ENCODE measurements around the gene TANK. TPM values are rescaled to one million over a fixed set of nuclear protein-coding genes. Genes with fewer than 3 reads are reported as not detected.
A peak's percentile ranks its signal among the peaks of the same experiment; 100 is the strongest.
"Not testable (repeated sequence)": the region's sequence is repeated elsewhere in the genome, so short reads cannot be mapped to it uniquely, and the experiment has no call there.

The TANK gene
- total RNA-seq, 2 experiments from 2014 or later, result 118 to 126 TPM

DNA sequence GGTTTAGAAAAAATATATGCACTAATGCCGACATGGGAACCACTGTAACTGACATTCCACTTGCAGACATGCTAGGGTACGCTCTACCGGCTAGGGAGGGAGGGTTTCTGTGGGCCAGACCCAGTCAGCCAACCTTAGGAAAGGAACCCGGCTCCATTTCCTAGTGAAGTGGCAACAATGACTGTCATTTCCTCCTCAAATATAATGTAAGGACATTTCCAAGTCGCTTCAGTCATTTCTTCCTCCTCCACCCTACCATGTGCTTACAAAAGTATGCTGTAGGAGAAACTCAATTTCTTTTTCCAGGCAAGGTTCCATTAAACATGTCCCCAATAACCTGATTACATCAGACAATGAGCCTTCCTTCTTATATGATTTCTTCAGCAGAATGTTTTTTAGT is 83.7 kb downstream of the TANK start:
- no peaks in the 10 kb centered on the region for H3K27me3 Mint-ChIP-seq
- DNase-seq, result no peak
- H3K4me1 Mint-ChIP-seq, result peaks cover 45% of the 10 kb centered on the region
- peak overlapping the region; percentile 81 for H3K27ac Mint-ChIP-seq
- ChIA-PET CTCF (interaction anchor here (1.2 to 3.3 kb wide), 3 partner anchors 20 to 65 kb away, joined by 3 to 16 read pairs (median 3); partner anchors contain the start of gene PSMD14), POLR2A (interaction anchor here (1.0 to 3.6 kb wide), 6 partner anchors 12 to 83 kb away, joined by 3 to 24 read pairs (median 6); partner anchors contain the start of gene PSMD14)
- no peaks in the 10 kb centered on the region for H3K9me3 Mint-ChIP-seq
- peak overlapping the region; percentile 81 for H3K4me3 Mint-ChIP-seq
- H3K36me3 Mint-ChIP-seq (ENCODE audit: low read depth), result peaks cover 10% of the 10 kb centered on the region

DNA sequence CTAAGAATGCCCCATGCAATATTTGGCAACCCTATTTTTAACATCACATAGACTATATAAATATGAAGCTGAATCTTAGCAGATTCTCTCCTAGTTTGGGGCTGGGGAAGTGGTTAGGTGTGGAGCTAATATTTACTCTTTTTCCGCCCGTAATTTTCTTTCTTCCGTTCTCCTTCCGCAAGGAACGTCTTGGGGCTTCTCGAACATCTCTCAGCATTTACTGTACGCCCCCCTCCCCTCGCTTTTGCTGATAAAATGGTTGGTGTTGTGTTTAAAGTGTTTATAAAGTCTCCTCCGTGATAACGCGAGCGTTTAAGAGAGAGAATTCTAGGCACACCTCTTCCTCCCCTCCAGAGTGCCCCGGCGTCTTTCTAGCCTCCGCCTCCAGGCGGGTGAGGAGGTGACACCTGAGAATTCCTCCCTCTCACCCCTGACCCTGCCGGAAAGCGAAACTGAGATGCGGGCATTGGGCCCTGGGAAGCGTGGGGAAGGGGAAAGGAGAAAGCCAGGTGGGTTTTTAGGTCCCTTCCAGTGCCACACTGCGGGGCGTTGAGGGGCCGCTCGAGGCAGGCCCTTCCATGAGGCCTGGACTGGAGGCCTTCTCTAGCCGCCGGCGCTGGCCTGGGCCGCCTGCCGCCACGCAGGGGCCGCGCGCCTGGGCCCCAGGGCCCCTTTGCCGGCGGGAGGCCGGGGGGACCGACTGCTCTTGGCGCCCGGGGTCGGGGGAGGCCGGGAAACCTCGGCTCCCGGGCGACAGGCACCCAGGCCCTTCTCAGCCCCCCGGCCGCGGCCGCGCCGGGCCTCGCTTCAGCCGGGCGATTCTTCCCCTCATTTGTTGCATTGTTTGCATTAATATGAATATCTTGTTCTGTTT is 84.4 kb downstream of the TANK start:
- peaks cover 45% of the 10 kb centered on the region for H3K4me1 Mint-ChIP-seq
- peak overlapping the region; percentile 81 for H3K27ac Mint-ChIP-seq
- not testable (repeated sequence) for H3K36me3 Mint-ChIP-seq (ENCODE audit: low read depth); H3K27me3 Mint-ChIP-seq; H3K9me3 Mint-ChIP-seq
- CTCF ChIA-PET, result interaction anchor here (1.2 to 3.3 kb wide), 4 partner anchors 21 to 64 kb away, joined by 3 to 16 read pairs (median 6); partner anchors contain the start of gene PSMD14
- DNase-seq, result peak; percentile 75
- POLR2A ChIA-PET, result interaction anchor here (1.0 to 3.6 kb wide), 5 partner anchors 12 to 64 kb away, joined by 4 to 24 read pairs (median 7); partner anchors contain the start of gene PSMD14
- H3K4me3 Mint-ChIP-seq, result peak overlapping the region; percentile 81

DNA sequence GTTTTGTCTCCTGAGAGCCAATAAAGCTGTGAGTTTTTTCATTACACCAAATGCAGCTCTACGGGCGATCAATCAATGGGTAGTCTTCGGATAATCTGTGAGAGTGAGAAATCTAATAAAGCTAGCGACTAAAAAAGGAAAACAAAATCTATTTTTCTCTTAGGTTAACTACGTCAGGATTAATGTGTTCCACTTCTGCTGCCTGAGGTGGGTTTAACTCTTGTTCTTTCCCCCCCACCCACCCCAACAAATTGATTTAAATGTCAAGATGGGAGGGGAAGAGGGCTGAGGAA is 85.0 kb downstream of the TANK start:
- Mint-ChIP-seq H3K36me3 (ENCODE audit: low read depth) (peaks cover 10% of the 10 kb centered on the region), H3K9me3 (no peaks in the 10 kb centered on the region)
- POLR2A ChIA-PET, result interaction anchor here (1.8 to 3.6 kb wide), 2 partner anchors 12 to 63 kb away, joined by 6 to 24 read pairs; partner anchors contain the start of gene PSMD14

DNA sequence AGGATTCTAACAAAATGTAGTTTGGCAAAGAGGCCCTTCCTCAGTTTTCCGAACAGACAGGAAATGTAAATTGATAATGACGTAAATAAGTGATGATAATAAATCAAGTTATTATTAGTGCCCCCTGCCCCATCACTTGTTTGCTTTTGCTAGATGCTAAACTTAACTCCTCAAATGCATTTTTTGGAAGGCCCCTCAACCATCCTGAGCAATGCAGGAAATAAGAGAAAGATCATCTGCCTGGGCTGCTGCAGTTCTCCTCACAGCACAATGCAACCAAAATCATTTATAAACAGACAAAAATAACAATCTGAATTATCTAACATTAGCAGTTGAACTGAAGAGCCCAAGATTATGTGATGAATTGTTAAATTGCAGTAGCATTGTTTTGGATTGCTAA is 85.4 kb downstream of the TANK start:
- Mint-ChIP-seq H3K36me3 (ENCODE audit: low read depth) (peaks cover 10% of the 10 kb centered on the region), H3K4me3 (peak overlapping the region; percentile 81), H3K27ac (peak overlapping the region; percentile 63), H3K4me1 (peaks cover 44% of the 10 kb centered on the region), H3K9me3 (no peaks in the 10 kb centered on the region), H3K27me3 (no peaks in the 10 kb centered on the region)
- no peak for DNase-seq
- POLR2A ChIA-PET, result interaction anchor here (1.1 to 3.6 kb wide), 3 partner anchors 8 to 63 kb away, joined by 6 to 24 read pairs (median 6); partner anchors contain the start of gene PSMD14
- CTCF ChIA-PET, result interaction anchor here (1.2 to 3.3 kb wide), 4 partner anchors 8 to 28 kb away, joined by 4 to 16 read pairs (median 6); no protein-coding TSS in a partner anchor

More for the DNA sequence above, 85.0 kb downstream of the TANK start:
- DNase-seq, result no peak
- H3K27me3 Mint-ChIP-seq, result no peaks in the 10 kb centered on the region
- peak overlapping the region; percentile 81 for H3K4me3 Mint-ChIP-seq
- peaks cover 44% of the 10 kb centered on the region for H3K4me1 Mint-ChIP-seq
- H3K27ac Mint-ChIP-seq, result peak overlapping the region; percentile 74
- CTCF ChIA-PET, result interaction anchor here (1.4 to 3.3 kb wide), 3 partner anchors 22 to 29 kb away, joined by 4 to 16 read pairs (median 7); no protein-coding TSS in a partner anchor

DNA sequence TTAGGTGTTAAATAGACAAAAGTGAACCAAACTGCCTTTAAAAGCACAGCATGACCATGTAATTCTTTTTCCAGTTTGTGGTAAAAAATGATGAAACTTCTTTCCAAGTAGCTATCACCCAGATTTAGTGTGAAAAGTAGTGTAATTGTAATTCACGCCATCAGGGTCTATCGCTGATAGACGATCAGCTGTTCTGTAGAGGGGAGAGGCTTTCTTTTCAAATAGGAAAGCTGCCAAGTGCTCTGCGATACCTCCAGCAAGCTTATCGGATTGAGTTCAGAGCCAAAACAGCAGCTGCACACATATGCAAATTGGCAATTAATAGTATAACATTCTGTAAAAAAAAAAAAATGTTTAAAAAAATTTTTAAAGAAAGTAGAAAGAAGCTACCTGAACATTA is 86.1 kb downstream of the TANK start:
- ChIA-PET CTCF (interaction anchor here (1.2 to 3.3 kb wide), 3 partner anchors 9 to 28 kb away, joined by 4 to 16 read pairs (median 7); no protein-coding TSS in a partner anchor), POLR2A (interaction anchor here (0.8 to 3.6 kb wide), 3 partner anchors 9 to 168 kb away, joined by 3 to 24 read pairs (median 6); partner anchors contain the start of gene PSMD14)
- no peaks in the 10 kb centered on the region for H3K9me3 Mint-ChIP-seq
- H3K27me3 Mint-ChIP-seq, result no peaks in the 10 kb centered on the region
- DNase-seq, result no peak
- peak overlapping the region; percentile 81 for H3K4me3 Mint-ChIP-seq
- peaks cover 10% of the 10 kb centered on the region for H3K36me3 Mint-ChIP-seq (ENCODE audit: low read depth)
- no peak overlapping the region for H3K27ac Mint-ChIP-seq
- H3K4me1 Mint-ChIP-seq, result peaks cover 44% of the 10 kb centered on the region

DNA sequence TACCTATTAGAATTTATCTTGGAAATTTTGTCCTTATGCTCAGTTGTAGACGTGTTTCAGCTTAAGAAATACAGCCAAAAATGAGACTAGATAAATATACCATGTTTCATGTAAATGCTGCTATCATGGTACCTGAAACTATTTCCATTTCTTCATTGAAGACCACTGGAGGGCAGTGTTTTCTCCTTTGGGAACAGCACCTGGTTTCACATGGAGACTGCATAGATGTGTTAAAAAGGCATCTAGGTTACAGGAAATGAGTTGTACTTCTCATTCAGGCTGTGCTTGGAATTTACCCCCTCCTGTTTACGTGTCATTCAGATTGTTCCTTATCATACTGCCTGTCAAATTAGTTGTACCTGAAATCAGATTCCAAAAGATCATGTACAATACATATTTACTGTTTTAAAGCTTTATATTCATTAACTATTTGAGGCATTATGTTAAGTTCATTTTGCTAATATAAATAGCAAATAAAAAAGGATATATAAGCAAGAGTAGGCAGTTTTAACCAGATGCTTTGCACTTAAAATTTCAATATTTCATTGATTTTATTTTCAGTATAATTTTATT is 90.7 kb downstream of the TANK start:
- ChIA-PET CTCF (interaction anchor here (0.7 to 2.8 kb wide), 9 partner anchors 9 to 690 kb away, joined by 3 to 10 read pairs (median 4); no protein-coding TSS in a partner anchor), POLR2A (interaction anchor here (1.0 kb wide), 1 partner anchor 21 kb away, joined by 3 read pairs; no protein-coding TSS in a partner anchor)
- H3K27me3 Mint-ChIP-seq, result no peaks in the 10 kb centered on the region
- H3K27ac Mint-ChIP-seq, result no peak overlapping the region
- H3K9me3 Mint-ChIP-seq, result no peaks in the 10 kb centered on the region
- H3K4me1 Mint-ChIP-seq, result peaks cover 15% of the 10 kb centered on the region
- peaks cover 10% of the 10 kb centered on the region for H3K36me3 Mint-ChIP-seq (ENCODE audit: low read depth)
- no peak overlapping the region for H3K4me3 Mint-ChIP-seq
- no peak for DNase-seq

DNA sequence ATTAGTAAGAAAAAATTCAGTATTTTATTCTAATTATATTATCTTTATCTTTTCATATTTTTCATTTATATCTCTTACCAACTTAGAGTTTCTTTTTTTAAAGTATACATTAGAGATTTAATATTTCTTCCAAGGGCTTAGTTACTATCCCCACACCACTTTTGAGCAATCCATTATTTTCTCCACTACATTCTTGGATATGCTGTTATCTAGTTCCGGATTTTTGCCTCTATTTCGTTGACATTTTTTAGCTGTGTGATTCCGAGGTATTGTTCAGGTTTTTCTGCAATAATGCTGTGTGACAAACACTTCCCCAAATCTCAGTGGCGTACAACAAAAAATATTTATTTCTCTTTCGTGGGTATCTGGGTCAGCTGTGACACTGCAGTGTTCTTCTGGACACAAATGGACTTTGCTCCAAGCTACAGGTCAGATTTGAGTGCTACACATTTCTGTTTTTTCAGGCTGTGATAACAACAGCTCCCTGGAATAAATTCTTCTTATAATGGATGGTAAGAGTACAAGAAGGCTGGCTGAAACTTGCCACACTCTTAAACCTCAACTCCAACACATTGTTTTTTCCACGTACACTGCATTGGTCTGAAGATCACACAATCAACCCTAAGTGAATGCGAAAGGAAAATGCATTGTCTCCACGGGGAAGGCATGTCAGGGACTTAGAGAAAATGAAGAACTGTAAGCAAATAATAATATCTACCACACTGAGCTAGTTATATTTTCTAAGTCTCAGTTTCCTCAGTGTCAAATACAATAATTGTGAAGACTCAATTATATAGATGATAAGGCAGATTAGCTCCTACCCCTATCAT is 97.1 kb downstream of the TANK start:
- H3K36me3 Mint-ChIP-seq (ENCODE audit: low read depth), result no peaks in the 10 kb centered on the region
- no peaks in the 10 kb centered on the region for H3K9me3 Mint-ChIP-seq
- H3K27ac Mint-ChIP-seq, result no peak overlapping the region
- no peaks in the 10 kb centered on the region for H3K27me3 Mint-ChIP-seq
- no peaks in the 10 kb centered on the region for H3K4me1 Mint-ChIP-seq
- ChIA-PET CTCF (interaction anchor here (0.9 kb wide), 2 partner anchors 10 to 34 kb away, joined by 3 read pairs; no protein-coding TSS in a partner anchor), POLR2A (interaction anchor here (1.3 kb wide), 1 partner anchor 13 kb away, joined by 6 read pairs; no protein-coding TSS in a partner anchor)
- no peak for DNase-seq
- no peak overlapping the region for H3K4me3 Mint-ChIP-seq

DNA sequence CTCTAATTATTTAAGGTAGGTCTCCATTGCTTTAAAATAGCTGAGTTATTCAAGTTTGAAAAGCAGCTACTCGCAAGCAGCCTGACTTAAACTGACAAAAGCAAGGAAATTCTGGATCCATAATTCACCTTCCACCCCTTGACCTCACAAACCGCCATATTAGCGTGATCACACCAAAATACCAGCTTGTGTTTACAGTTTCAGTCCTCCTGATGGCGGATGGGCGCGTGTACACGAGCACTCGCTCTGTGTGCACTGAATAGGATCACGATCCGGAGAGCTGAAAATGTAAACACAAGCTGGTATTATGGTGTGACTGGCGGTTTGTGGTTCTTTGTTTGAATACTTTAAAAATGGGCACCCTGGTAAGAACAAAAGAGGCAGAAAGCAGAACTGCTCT is 105.6 kb downstream of the TANK start:
- POLR2A ChIA-PET, result interaction anchor here (1.2 to 1.5 kb wide), 2 partner anchors 26 to 42 kb away, joined by 3 read pairs; partner anchors contain the start of gene PSMD14
- no peak for DNase-seq
- H3K27me3 Mint-ChIP-seq, result peaks cover 11% of the 10 kb centered on the region
- no peaks in the 10 kb centered on the region for H3K36me3 Mint-ChIP-seq (ENCODE audit: low read depth)
- H3K27ac Mint-ChIP-seq, result no peak overlapping the region
- H3K9me3 Mint-ChIP-seq, result no peaks in the 10 kb centered on the region
- H3K4me1 Mint-ChIP-seq, result no peaks in the 10 kb centered on the region
- H3K4me3 Mint-ChIP-seq, result no peak overlapping the region
- CTCF ChIA-PET, result interaction anchor here (1.4 to 3.6 kb wide), 2 partner anchors 8 to 43 kb away, joined by 5 to 17 read pairs; no protein-coding TSS in a partner anchor

DNA sequence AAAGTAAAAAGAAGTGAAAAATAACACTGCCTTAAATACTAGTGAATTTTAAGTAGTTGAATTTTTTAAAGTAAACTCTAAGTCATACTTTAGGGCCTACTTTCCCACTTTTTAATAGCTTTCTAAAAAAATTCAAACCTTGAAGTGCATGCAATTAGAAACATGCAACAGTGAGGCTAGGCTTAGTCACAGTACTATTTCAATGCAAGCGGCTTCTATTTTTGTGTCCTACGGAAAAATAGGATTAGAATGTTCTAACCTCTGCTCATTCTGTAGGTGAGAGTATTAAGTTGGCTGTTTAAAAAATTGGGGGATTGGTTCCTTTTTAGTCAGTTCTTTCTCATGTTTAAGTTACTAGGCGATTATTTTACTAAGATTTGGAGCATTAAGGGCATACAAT is 108.9 kb downstream of the TANK start:
- Mint-ChIP-seq H3K9me3 (no peaks in the 10 kb centered on the region), H3K4me3 (no peak overlapping the region), H3K27ac (no peak overlapping the region), H3K27me3 (peaks cover 14% of the 10 kb centered on the region), H3K36me3 (ENCODE audit: low read depth) (no peaks in the 10 kb centered on the region), H3K4me1 (peaks cover 1% of the 10 kb centered on the region)
- CTCF ChIA-PET, result interaction anchor here (1.0 kb wide), 1 partner anchor 62 kb away, joined by 3 read pairs; no protein-coding TSS in a partner anchor
- DNase-seq, result no peak
- POLR2A ChIA-PET, result no interaction called here

DNA sequence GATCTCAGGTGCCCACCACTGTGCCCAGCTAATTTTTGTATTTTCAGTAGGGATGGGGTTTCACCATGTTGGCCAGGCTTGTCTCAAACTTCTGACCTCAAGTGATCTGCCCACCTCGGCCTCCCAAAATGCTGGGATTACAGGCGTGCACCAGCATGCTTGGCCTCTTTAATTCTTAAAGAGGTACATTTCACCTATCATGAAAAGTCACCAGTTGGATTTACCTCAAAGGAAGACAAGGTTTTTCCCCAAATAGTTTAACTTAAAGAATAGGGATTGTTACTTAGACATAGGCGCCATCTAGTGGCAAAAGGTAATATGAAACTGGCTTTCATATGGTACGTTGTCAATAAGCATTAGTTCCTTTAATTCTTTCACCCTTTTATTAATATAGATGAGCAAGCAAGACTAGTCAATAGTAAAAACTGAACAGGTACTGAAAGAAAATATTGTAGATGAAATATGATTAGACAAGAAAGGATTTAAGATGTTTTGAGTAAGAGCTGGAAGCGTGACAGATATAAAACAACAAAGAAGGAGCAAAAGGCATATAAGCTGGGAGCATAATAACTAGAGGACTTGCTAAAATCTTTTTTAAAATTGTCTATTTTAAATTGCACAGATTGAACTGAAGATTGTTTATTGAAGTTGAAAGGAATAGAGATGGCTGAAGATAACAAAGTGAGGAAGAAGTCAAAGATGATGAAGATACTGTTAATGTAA is 113.0 kb downstream of the TANK start:
- Mint-ChIP-seq H3K36me3 (ENCODE audit: low read depth) (no peaks in the 10 kb centered on the region), H3K27me3 (peaks cover 12% of the 10 kb centered on the region), H3K9me3 (no peaks in the 10 kb centered on the region), H3K4me1 (peaks cover 1% of the 10 kb centered on the region), H3K27ac (no peak overlapping the region), H3K4me3 (no peak overlapping the region)
- ChIA-PET CTCF (interaction anchor here (0.7 to 2.7 kb wide), 13 partner anchors 8 to 1163 kb away, joined by 3 to 26 read pairs (median 4); no protein-coding TSS in a partner anchor), POLR2A (interaction anchor here (2.3 kb wide), 1 partner anchor 35 kb away, joined by 8 read pairs; the partner anchor contains the start of gene PSMD14)
- no peak for DNase-seq

DNA sequence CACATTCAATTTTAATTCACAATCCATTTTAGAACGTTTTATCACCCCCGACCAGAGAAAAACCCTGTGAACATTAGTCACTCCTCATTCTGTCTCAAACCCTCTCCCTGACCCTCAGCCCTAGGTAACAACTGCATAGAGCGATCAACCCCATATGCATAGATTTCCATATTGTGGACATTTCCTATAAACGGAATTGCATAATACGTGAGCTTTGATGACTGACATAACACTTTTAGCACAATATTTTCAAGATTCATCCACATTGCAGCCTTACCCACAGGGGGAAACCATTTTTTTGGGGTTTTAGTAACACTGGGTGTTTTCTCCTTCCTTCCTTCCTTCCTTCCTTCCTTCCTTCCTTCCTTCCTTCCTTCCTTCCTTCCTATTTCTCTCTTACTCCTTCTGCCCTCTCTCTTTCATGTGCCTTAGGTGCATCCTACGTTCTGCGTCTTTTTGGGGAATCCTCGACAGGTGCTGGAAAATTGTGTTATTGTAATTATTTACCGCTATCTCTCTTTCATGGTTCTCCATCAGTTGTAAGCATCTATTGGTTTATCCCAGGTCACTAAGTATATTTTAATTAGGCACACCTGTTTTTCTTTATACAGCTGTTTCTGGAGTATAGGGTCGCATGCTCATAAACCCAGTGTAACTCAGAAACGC is 118.5 kb downstream of the TANK start:
- peak; percentile 32 for DNase-seq
- H3K4me1 Mint-ChIP-seq; H3K27me3 Mint-ChIP-seq; H3K4me3 Mint-ChIP-seq; H3K36me3 Mint-ChIP-seq (ENCODE audit: low read depth); CTCF ChIA-PET; H3K27ac Mint-ChIP-seq; H3K9me3 Mint-ChIP-seq: not testable (repeated sequence)
- POLR2A ChIA-PET, result interaction anchor here (0.7 kb wide), 1 partner anchor 29 kb away, joined by 3 read pairs; the partner anchor contains the start of gene PSMD14

Data from activated CD4-positive, alpha-beta memory T cell treated with anti-CD3 and anti-CD28 coated beads, Interleukin-2, amount 10 ng/mL, durations not matched to agents 7 days and 5 days (primary cell).